Amygdala (tissue), 56 donors: ENCODE measurements around the gene NMRK2.

Experiments used
- DNase-seq, 56 donors: peaks; one replicate each; lab custom pipeline; 2025; lab: John Stamatoyannopoulos, UW

NMRK2 gene

DNA sequence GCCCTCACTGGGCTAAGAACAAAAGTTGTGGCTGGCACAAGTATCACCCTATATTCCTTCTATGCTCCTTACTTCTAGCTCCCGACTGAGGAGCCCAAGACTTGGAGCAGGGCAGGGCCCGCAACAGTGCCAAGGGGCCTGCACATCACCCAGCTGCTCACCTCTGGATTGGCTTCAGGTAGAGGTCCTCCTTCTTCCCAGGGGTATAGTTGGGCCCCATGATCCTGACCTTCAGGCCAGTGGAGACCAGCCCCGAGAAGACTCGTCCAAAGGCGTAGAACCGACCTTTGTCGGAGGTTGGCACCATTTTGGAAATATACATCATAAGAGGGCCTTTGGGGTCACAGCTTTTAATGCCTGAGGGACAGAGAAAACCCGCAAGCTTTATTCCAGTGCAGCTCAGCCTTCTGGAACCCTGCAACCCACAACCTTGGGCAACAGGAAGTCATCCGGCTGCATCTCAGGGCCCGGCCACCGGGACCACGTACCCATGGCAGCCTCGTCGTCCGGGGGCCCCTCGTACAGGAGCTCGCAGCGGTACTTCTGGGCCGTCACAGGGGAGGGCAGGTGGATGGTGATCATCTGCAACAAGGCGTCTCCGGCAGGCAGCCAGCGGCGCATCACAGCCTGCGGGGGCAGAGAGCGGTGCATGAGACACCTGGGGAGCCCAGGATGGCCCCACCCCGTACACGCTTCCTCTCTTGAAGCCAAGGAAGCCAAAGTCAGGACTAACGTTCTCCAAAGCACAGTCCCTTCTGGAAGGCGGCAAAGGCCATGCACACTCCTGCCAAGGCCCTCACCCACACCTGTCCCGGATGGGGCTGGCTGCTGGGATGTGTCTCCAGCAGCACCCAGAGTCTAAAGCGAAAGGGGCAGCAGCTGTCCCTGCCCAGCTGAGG lies 47.7 kb downstream of the NMRK2 start:
- no peak for DNase-seq

DNA sequence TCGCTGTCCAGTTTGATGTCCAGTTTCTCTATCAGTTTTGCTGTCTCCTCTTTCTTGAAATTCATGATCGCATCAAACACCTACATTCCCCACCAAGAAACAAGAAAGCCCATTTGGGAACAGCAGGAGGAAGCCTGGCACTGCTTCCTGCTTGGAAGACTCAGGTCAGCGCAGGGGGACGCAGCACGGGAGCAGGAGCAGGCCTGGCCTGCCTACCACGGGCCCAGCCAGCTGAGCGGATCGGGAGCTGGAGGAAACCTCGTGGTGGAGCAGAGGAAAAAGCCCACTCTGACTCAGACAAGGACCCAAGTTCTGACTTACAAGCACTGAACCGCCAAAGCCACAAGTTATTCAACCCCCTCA lies 48.5 kb downstream of the NMRK2 start:
- DNase-seq = no peak

DNA sequence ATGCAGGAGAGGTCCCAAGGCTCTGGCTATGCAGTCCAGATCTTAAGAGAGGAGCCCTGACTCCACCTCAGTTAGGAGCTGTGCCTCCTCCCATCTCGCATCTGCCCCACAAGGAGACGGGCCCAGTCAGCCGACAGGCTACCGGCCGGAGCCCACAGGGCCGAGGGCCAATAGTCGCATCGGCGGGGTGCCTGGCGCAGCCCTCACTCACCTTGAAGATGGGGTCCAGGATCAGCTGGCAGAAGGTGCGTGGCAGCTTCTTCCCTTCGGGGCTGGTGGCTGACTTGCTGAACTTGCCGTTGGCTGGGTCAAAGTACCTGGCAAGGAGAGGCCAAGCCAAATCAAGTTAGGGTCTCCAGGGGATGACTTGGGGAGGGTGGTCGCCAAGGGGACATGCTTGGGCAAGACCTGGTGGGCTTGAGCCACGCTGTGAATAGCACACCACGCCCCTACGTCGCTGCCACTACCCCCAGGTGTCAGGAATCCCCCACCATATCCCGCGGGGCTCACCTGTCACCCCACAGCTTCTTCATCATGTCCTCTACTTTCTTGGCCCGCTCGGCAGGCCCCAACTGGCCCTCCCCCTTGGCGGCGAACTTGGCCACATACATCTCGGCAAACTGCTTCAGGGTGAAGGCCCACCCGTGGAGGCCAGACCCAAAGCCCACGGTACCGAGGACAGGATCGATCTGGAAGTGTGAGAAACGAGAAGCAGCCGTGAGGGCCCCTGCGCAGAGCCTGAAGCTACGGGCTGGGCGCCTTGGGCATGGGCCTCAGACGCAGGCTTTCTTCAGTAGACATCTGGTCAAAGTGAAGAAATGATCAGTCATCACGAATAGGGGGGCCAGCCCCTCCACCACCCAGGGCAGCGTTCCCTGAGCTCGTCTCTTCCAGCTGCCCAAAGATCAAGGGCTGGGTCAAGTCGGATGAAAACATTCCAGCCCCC lies 49.1 kb downstream of the NMRK2 start:
- no peak for DNase-seq

DNA sequence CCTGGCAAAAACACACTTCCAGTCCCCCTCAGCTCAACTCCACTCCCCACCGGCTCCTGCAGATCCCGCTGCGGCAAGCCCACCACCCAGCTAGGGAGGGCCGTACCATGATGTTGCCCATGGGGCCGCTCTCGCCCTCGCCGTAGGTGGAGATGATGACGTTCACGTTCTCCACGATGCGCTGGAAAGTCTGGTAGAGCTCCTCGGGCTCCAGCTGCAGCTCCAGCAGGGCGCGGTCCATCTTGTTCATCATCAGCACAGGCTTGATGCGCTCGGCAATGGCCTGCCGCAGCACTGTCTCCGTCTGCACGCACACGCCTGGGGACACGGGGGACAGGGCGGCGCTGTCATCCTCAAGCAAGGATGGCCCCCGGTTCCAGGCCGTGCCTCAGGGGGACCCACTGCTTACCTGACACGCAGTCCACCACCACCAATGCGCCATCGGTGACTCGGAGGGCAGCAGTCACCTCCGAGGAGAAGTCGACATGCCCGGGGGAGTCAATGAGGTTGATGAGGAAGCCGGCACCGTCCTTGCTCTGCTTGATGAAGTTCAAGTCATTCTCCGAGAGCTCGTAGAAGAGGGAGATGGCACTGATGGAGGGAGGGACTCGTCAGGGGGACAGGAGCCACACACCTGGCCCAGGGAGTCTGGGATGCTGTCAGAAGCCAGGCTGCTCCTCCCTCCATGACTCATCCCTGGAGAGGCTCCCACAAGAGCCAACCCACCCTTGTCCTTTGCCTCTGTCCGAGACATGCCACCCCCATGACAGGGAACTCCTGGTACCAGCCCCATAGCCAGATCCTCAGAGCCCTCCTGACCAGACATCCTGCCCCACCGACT lies 50.1 kb downstream of the NMRK2 start:
- no peak for DNase-seq

DNA sequence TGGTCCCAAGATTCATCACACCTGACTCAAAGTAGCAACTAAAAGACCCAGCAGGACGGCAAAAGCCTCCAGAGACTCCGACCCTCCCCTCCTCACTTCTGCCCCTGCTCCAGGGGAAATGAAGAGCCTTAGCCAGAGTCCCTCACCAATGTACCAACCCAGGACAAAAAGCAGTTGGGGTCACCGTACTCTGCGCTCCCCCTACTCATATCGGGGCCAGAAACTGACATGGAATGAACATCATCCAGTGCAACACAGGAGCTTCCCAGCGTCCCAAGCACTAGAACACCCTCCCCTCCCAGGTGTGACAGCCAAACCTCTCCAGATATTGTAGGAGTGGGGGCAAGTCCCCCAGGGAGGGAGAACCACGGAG lies 50.7 kb downstream of the NMRK2 start:
- no peak for DNase-seq

DNA sequence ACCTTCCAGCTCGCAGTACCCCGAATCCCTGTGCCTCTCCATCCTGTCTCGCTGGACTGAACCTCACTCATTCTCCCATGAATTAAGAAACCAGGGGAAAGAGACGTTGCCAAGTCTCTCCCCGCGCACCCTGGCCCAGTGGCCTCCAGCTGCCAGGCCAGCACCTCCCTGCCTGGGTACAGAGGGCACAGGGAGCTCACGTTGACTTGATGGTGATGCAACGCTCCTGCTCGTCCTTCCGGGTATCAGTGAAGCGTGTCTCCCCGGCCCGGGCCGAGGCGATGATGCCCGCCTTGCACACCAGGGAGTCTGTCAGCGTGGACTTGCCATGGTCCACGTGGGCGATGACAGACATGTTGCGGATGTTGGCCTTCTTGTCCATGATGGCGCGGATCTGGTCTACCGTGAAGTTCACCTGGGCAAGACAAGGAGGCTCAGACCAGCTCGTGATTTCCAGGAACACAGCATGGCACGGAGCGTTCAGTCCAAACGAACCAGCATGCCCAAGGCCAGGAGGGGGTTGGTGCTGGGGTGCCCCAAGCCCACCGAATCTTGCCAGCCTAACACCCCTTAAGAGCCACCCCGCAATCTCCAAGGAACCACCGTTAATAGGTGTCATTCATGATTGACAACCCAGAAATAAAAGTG lies 51.2 kb downstream of the NMRK2 start:
- DNase-seq = peak in 2 of 56 donors; percentile 4 to 13

DNA sequence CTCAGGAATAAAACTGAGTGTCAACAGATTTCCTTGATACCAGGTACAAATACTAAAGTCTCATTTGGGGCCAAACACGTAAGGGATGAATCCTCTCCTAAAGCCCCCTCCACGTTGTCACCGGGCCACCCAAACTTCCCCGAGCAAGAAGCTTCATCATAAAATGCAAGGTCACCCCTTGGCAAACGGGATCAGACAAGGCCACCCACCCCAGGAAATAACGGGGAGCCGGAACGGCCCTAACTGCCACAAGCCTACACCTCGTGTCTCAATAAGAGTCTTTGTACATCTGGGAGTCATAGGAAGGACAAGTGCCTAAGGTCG lies 51.7 kb downstream of the NMRK2 start:
- no peak for DNase-seq

DNA sequence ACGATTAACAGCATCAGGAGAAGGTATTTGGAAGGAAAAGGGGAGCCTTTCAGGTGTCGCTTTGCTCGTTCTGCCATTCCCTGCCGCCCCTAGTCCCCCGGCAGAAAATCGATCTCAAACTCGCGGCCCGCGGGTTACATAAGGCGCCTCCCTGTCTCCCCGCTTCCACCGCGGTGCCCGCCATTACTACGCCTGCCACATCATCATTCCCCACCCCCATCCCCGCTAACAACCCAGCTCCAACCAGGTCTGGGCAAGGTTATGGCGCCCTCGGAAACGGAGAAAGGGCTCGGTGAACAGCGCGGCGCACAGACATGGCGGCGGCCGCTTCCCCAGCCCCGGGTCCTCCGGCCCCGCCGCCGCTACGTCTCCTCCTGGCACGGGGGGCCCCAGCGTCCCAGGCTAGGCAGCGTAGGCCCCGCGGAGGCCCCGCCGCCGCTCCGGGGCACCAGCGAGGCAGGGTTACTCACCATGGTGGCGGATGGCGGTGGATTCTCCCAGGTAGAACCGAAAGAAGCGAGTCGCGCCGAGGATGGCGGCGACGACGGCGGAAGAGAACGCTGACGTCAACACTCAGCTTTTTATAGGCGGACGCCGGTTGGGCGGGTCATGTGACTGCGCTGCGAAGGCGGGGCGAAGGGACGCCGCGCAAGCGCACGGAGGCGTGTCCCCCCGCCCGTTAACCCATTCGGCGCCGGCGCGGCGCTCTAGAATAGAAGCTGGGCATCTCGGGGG lies 52.2 kb downstream of the NMRK2 start, which contains the start of gene EEF2:
EEF2 (minus strand) TSS at position 556 of the 735 bp plus-strand sequence; CDS start at position 473, 83 bp downstream.
- peak; percentile 34 to 89 (median 76) for DNase-seq

DNA sequence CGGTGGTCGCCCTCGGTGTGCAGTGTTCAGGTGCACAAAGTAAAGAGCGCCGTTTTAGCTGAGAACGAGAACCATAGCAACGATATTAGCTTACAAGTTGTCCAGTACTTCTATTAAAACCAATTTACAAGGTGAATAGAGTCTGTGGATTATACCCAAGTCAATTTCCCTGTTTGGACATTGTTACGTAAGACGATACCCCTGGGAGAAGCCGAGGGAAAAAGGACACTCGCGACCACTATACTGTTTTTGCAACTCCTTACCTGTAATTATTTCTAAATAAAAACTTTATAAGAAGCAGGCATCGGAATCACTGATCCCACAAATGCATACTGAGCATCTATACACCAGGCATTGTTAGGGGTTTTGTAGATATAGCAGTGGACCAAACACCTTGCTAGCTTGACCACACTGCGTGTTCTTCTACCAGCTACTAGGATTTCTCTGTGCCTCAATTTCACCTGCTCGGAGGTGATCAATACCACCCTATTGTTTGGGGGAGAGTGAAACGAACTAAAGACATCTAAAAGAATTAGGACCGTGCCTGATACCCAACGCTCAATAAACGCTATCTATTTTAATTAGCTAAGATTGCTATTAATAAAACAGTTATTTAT lies 52.9 kb downstream of the NMRK2 start:
- DNase-seq = no peak

DNA sequence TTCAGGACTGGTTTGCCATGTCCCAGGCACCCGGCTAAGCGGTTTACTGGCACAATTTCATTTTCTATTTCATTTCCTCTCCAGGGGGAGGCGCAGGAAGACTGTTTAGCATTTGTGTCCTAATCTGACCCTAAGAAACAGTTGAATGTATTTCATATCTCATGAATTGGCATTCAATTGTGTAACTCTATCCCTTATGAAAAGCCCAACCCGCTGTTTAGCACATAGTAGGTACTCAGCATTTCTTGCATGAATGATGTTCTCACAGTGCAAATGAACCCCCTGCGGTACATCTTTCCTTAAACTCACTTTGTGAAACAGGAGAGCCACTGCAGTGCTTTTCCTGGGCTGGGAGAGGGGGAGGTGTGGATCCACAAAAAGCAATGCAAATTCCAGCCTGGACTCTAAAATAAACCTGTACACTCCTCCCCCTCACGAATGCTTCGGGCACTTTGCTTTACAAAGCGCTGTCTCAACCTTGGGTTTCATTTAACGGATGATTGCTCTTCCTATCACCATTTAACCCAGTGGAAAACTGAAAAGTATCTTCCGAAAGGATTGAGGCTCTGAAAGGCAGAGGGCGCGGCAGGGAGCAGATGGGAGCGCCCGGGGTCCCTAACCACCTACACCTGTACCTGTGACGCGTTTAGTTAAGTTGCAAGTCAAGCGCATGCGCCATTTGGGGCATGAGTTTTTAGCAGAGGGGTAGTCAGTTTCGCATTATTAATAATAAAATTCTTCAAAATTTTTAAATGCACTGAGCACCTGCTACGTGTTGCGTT lies 53.6 kb downstream of the NMRK2 start:
- peak in 33 of 56 donors; percentile 8 to 79 (median 39) for DNase-seq

DNA sequence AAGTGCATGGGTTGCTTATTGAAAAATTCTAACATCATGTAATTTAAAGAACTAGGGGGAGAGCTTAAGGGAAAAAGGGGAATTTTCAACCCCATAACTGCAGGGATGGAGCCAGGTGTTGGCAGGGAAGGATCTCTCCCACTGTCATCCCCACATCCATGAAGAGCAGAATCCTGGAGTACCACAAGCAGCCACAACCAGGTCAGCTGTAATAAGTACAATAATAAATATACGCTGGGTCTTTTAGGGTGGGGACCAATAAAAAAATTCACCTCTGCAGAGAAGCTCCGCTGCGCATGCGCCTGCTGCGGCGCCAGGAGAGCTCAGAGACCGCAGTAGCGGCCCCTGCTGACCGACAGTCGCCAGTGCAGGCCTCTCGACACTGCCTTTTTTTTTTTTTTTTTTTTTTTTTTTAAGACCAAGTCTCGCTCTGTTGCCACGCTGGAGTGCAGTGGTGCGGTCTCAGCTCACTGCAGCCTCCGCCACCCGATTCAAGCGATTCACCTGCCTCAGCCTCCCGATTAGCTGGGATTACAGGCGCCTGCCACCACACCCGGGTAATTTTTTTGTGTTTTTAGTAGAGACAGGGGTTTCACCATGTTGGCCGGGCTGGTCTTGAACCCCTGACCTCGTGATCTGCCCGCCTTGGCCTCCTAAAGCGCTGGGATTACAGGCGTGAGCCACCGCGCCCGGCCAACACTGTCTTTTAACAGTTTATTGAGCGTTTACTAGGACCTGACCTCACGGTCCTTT lies 54.9 kb downstream of the NMRK2 start:
- peak in 49 of 56 donors; percentile 21 to 86 (median 55) for DNase-seq

DNA sequence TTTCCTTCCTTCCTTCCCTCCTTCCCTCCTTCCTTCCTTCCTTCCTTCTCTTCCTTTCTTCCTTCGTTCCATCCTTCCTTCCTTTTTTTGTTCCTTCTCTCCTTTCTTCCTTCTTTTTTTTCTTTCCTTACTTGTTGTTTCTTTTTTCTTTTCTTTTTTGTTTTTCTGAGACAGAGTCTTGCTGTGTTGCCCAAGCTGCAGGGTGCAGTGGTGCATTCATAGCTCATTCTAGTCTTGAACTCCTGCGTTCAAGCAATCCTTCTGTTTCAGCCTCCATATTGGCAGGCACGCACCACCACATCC lies 57.9 kb downstream of the NMRK2 start:
- DNase-seq = no peak
